ENCODE measurements around the gene COX4I1. TPM values are rescaled to one million over a fixed set of nuclear protein-coding genes. Genes with fewer than 3 reads are reported as not detected.

Gene COX4I1
- total RNA-seq, 1 donor from 2014 or later, result 346 TPM

DNA sequence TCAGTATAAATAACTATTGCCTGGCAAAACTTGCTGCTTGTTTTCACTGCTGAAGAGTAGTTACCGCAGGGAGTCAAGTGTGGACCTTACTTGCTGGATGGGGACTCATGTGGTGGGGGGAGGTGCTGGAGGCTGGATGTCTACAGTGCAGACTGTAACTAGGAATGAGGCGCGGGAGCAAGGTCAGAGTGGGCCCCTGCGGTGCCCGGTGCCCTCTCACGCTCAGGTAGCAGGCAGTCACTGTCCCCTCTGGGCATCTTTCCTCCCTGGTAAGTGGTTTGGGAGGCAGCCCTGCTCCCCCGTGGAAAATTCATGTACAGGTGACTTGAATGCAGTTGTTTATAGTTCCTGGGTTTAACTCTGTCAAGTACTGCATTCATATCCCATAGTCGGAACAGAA is 4.8 kb upstream of the COX4I1 start:
- Mint-ChIP-seq H3K36me3 (peaks cover 29% of the 10 kb centered on the region), H3K27ac (no peak overlapping the region)
- TF ChIP-seq, protein P1, sequence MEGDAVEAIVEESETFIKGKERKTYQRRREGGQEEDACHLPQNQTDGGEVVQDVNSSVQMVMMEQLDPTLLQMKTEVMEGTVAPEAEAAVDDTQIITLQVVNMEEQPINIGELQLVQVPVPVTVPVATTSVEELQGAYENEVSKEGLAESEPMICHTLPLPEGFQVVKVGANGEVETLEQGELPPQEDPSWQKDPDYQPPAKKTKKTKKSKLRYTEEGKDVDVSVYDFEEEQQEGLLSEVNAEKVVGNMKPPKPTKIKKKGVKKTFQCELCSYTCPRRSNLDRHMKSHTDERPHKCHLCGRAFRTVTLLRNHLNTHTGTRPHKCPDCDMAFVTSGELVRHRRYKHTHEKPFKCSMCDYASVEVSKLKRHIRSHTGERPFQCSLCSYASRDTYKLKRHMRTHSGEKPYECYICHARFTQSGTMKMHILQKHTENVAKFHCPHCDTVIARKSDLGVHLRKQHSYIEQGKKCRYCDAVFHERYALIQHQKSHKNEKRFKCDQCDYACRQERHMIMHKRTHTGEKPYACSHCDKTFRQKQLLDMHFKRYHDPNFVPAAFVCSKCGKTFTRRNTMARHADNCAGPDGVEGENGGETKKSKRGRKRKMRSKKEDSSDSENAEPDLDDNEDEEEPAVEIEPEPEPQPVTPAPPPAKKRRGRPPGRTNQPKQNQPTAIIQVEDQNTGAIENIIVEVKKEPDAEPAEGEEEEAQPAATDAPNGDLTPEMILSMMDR (IDR thresholded peaks at IDR 0.05; ENCODE audit: unreplicated experiment), result no peak

DNA sequence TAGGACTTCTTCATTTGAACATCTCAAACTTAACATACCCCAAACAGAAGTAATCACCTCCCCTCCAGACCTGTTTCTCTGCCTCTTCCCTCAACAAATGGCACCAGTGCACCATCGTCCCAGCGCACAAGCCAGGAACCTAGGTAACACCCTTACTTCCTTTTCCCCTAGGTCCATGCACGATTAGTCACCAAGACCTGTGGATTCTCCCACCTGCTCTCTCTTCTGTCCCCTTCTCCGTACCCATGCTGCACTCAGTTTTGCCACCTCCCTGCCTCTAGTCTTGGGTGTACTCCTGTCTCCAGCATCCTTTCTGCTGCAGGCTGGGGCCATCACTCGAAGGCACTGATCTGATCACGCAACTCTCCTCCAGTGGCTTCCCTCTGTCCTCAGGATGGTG is 3.3 kb upstream of the COX4I1 start:
- TF ChIP-seq, protein P1 (IDR thresholded peaks at IDR 0.05; ENCODE audit: unreplicated experiment), result no peak
- Mint-ChIP-seq H3K9me3 (peaks cover 7% of the 10 kb centered on the region), H3K4me3 (no peak overlapping the region), H3K36me3 (peaks cover 29% of the 10 kb centered on the region), H3K4me1 (peaks cover 22% of the 10 kb centered on the region), H3K27me3 (ENCODE audit: low read depth) (no peaks in the 10 kb centered on the region), H3K27ac (no peak overlapping the region)
- DNase-seq (ENCODE audit: low spot score in 2 of 2, unreplicated experiment in 2 of 2), result no peak

More for the DNA sequence above, 4.8 kb upstream of the COX4I1 start:
- peaks cover 7% of the 10 kb centered on the region for H3K9me3 Mint-ChIP-seq
- no peak overlapping the region for H3K4me3 Mint-ChIP-seq
- no peaks in the 10 kb centered on the region for H3K27me3 Mint-ChIP-seq (ENCODE audit: low read depth)
- DNase-seq (ENCODE audit: low spot score in 2 of 2, unreplicated experiment in 2 of 2), result no peak
- peaks cover 10% of the 10 kb centered on the region for H3K4me1 Mint-ChIP-seq

DNA sequence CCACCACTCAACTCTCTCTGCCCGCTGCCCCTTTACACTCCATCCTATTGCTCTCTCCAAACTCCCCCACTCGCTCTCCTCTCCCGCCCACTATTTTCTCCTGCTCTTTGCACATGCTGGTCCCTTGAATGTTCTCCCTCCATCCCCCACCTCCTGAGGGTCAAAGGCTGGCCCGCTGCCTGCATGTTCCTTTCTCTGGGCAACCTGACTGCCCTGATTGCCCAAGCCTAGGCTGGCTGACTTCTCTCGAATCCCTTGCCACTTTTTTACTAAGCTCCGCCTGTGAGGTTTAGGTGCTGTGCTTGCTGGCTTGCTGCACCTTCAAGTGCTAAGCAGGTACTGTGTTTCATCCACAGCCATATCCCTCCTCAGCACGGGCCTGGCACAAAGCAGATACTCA is 2.9 kb upstream of the COX4I1 start:
- TF ChIP-seq, protein P1 (IDR thresholded peaks at IDR 0.05; ENCODE audit: unreplicated experiment), result no peak
- peaks cover 29% of the 10 kb centered on the region for H3K36me3 Mint-ChIP-seq
- no peak for DNase-seq (ENCODE audit: low spot score in 2 of 2, unreplicated experiment in 2 of 2)
- no peaks in the 10 kb centered on the region for H3K27me3 Mint-ChIP-seq (ENCODE audit: low read depth)
- H3K4me1 Mint-ChIP-seq, result peaks cover 26% of the 10 kb centered on the region
- H3K9me3 Mint-ChIP-seq, result peaks cover 4% of the 10 kb centered on the region
- H3K4me3 Mint-ChIP-seq, result no peak overlapping the region
- no peak overlapping the region for H3K27ac Mint-ChIP-seq

DNA sequence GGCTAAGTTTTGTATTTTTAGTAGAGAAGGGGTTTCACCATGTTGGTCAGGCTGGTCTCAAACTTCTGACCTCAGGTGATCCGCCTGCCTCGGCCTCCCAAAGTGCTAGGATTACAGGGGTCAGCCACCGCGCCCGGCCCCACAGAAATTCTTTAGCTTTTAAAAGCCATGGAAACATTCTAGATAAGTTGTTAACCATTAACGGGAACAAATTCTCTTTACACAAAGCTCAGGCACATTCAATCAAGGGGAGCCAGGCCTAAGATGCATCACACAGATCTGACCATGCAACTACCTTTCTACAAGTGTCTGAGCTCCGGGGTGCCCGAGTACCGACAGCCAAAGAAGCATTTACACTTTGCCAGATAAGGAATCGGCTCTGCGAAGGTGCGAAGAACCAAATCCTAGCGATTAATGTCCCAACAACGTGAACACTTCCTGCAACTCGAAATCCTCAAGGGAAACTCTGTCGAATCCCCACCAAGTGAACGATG is 1.2 kb upstream of the COX4I1 start:
- peak overlapping the region; percentile 89 for H3K4me3 Mint-ChIP-seq
- TF ChIP-seq, protein P1 (IDR thresholded peaks at IDR 0.05; ENCODE audit: unreplicated experiment), result no peak
- H3K9me3 Mint-ChIP-seq, result no peaks in the 10 kb centered on the region
- peak overlapping the region; percentile 84 for H3K27ac Mint-ChIP-seq
- DNase-seq (ENCODE audit: low spot score in 2 of 2, unreplicated experiment in 2 of 2), result no peak
- H3K27me3 Mint-ChIP-seq (ENCODE audit: low read depth), result no peaks in the 10 kb centered on the region
- H3K4me1 Mint-ChIP-seq, result peaks cover 26% of the 10 kb centered on the region
- H3K36me3 Mint-ChIP-seq, result peaks cover 24% of the 10 kb centered on the region

DNA sequence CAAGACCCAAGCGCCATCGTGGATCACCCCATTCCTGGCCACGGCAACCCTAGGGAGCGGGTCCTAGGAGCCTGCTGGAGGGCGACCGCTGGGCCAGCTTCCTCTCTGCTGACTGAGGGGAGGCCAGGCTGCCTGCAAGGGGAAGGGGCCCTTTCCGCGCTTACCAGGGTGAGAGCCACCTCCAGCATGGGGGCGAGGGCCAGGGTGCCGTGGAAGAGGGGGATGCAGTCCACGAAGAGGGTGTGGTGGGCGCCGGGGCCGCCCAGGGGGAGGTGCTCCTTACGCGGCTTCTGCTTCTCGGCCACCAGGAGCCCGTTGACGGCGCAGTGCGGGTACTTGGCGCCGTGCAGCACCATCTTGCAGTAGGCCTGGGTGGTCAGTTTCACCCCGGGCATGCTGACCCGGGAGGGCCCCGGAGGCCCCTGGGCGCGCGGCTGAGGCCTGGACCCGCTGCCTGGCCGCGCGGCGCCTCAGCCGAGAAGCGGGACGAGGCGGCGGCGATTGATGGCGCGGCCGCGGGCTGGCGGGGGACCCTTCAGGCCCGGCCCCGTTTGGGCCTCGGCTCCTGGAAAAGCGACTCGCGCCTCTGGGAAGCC is 496 bp upstream of the COX4I1 start:
- peak in 1 of 2 experiments; percentile 66 for DNase-seq (ENCODE audit: low spot score in 2 of 2, unreplicated experiment in 2 of 2)
- H3K4me3 Mint-ChIP-seq, result peak overlapping the region; percentile 89
- TF ChIP-seq, protein P1 (IDR thresholded peaks at IDR 0.05; ENCODE audit: unreplicated experiment), result no peak
- H3K27ac Mint-ChIP-seq, result peak overlapping the region; percentile 85
- H3K27me3 Mint-ChIP-seq (ENCODE audit: low read depth), result no peaks in the 10 kb centered on the region
- peaks cover 26% of the 10 kb centered on the region for H3K4me1 Mint-ChIP-seq
- peaks cover 28% of the 10 kb centered on the region for H3K36me3 Mint-ChIP-seq
- H3K9me3 Mint-ChIP-seq, result no peaks in the 10 kb centered on the region

Data from mesothelial cell of epicardium (in vitro differentiated cells).